SK-N-SH (cell line): ENCODE data around the gene ACSM5.
"Not testable (repeated sequence)": the region's sequence is repeated elsewhere in the genome, so short reads cannot be mapped to it uniquely, and the experiment has no call there.

Experiments used
- CTCF ChIP-seq: fragments of 200-600 bp; sonication (generic); IDR thresholded peaks from 2 replicates; pipeline ENCODE4 v1.6.1; 2017; ENCODE audit warnings: antibody characterized with exemption, mild to moderate bottlenecking, moderate library complexity
- EP300 ChIP-seq, 2 experiments: IDR thresholded peaks; 2 replicates each; pipeline versions ENCODE4 v1.4.0 to v1.6.1; 2012; ENCODE audit warnings: borderline replicate concordance in 1 of 2, low read depth in 1 of 2, low read length in 1 of 2
- NFIC ChIP-seq: IDR thresholded peaks from 2 replicates; pipeline ENCODE4 v1.4.0; 2012; ENCODE audit warnings: borderline replicate concordance
- PBX3 ChIP-seq: IDR thresholded peaks from 2 replicates; pipeline ENCODE4; 2012
- POLR2AphosphoS5 ChIP-seq: IDR thresholded peaks from 2 replicates; pipeline ENCODE4 v1.6.1; 2012; ENCODE audit warnings: low read depth, low read length
- SMC3 ChIP-seq: IDR thresholded peaks from 2 replicates; pipeline ENCODE4 v1.6.1; 2012; ENCODE audit warnings: low read depth, low read length, improper control_type of control experiment
- TCF12 ChIP-seq: IDR thresholded peaks from 2 replicates; pipeline ENCODE4 v1.4.0; 2012
- YY1 ChIP-seq: IDR thresholded peaks from 2 replicates; pipeline ENCODE4 v1.4.0; 2012; ENCODE audit warnings: low read depth, mild to moderate bottlenecking
- ZBTB33 ChIP-seq: IDR thresholded peaks from 2 replicates; pipeline ENCODE4 v1.4.0; 2012; ENCODE audit warnings: low read depth, borderline replicate concordance
- TF ChIP-seq, protein P1 (sequence below): IDR thresholded peaks from 2 replicates; pipeline ENCODE4 v1.6.1; 2012; ENCODE audit warnings: mild to moderate bottlenecking, low read depth, low read length, moderate library complexity
- TF ChIP-seq, protein P2 (sequence below): IDR thresholded peaks from 2 replicates; pipeline ENCODE4 v1.4.0; 2012; ENCODE audit warnings: low read depth

DNA sequence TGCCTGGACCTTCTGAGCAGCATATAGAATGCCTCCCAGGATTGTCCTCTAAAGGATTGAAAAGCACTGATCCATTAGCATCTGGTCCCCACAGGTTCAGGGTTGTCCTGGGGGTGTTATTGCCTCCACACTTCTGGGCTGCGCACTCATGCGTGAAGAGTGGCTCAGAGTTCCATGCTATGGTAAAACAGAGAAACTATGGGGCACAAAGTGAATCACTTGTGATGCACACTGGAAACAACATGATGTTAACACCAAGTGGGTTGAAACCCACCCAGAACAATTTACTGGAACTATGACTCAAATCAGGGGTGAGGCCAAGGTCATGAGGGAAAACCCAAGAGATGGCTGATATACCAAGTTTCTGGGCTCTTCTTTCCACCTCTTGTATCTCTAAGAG, 60.6 kb downstream of the ACSM5 start:
- not testable (repeated sequence) for TF ChIP-seq CTCF; NFIC; POLR2AphosphoS5; PBX3; TCF12; ZBTB33; SMC3; EP300 (IDR thresholded peaks at IDR 0.05; ENCODE audit: borderline replicate concordance in 1 of 2, low read depth in 1 of 2, low read length in 1 of 2); YY1
- TF ChIP-seq, protein P1, sequence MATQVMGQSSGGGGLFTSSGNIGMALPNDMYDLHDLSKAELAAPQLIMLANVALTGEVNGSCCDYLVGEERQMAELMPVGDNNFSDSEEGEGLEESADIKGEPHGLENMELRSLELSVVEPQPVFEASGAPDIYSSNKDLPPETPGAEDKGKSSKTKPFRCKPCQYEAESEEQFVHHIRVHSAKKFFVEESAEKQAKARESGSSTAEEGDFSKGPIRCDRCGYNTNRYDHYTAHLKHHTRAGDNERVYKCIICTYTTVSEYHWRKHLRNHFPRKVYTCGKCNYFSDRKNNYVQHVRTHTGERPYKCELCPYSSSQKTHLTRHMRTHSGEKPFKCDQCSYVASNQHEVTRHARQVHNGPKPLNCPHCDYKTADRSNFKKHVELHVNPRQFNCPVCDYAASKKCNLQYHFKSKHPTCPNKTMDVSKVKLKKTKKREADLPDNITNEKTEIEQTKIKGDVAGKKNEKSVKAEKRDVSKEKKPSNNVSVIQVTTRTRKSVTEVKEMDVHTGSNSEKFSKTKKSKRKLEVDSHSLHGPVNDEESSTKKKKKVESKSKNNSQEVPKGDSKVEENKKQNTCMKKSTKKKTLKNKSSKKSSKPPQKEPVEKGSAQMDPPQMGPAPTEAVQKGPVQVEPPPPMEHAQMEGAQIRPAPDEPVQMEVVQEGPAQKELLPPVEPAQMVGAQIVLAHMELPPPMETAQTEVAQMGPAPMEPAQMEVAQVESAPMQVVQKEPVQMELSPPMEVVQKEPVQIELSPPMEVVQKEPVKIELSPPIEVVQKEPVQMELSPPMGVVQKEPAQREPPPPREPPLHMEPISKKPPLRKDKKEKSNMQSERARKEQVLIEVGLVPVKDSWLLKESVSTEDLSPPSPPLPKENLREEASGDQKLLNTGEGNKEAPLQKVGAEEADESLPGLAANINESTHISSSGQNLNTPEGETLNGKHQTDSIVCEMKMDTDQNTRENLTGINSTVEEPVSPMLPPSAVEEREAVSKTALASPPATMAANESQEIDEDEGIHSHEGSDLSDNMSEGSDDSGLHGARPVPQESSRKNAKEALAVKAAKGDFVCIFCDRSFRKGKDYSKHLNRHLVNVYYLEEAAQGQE, result not testable (repeated sequence)
- TF ChIP-seq, protein P2, sequence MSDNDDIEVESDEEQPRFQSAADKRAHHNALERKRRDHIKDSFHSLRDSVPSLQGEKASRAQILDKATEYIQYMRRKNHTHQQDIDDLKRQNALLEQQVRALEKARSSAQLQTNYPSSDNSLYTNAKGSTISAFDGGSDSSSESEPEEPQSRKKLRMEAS, result not testable (repeated sequence)
